GM13977 (cell line): ENCODE measurements around the gene HNRNPA2B1.

Experiments used
- DNase-seq: peaks from one replicate; pipeline ENCODE4 v3.0.0; 2012; ENCODE audit warnings: low spot score
- in situ Hi-C: fragments of 300-500 bp; cut with MboI; formaldehyde crosslinking; loops from one replicate; pipeline ENCODE4 v1.12.0; 2022; ENCODE audit warnings: low sequenced_read_pairs, low pct_unique_long_range_greater_than_20kb, mixed read lengths, inconsistent platforms; ENCODE audit not compliant: unreplicated experiment
- TF ChIP-seq, protein P1 (sequence below): IDR thresholded peaks from 2 replicates; pipeline ENCODE4 v1.5.1; 2012; ENCODE audit warnings: mild to moderate bottlenecking, control low read depth; ENCODE audit not compliant: insufficient read depth; ENCODE audit errors: extremely low read depth, missing control alignments

The HNRNPA2B1 gene

GRCh38 chr7:26141077-26141476 lies 59.5 kb downstream of the HNRNPA2B1 start:
- TF ChIP-seq, protein P1, sequence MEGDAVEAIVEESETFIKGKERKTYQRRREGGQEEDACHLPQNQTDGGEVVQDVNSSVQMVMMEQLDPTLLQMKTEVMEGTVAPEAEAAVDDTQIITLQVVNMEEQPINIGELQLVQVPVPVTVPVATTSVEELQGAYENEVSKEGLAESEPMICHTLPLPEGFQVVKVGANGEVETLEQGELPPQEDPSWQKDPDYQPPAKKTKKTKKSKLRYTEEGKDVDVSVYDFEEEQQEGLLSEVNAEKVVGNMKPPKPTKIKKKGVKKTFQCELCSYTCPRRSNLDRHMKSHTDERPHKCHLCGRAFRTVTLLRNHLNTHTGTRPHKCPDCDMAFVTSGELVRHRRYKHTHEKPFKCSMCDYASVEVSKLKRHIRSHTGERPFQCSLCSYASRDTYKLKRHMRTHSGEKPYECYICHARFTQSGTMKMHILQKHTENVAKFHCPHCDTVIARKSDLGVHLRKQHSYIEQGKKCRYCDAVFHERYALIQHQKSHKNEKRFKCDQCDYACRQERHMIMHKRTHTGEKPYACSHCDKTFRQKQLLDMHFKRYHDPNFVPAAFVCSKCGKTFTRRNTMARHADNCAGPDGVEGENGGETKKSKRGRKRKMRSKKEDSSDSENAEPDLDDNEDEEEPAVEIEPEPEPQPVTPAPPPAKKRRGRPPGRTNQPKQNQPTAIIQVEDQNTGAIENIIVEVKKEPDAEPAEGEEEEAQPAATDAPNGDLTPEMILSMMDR, result no peak
- no peak for DNase-seq
- in situ Hi-C loops, result no loop called here

DNA sequence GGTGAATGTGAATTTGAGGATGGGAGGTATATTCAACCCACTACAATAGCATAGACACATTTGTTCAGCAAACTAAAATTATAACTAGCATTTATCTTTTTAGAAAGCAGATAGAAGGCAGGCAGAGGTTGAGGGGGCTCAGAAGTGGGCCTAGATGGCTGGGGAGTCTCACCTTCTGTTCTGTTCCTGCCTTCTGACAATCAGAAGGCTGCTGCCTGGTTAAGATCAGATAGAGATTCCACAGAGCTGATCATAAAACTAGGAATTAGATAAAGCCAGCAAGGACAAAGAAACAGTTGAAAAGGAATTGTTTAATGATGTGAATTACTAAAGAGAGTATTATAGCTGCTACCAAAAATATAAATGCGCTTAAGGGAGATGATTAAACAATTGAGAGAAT lies 60.2 kb downstream of the HNRNPA2B1 start:
- TF ChIP-seq, protein P1, result no peak
- in situ Hi-C loops, result no loop called here
- no peak for DNase-seq
